Smooth muscle cell (in vitro differentiated cells): ENCODE measurements around the gene DIP2B. TPM values are rescaled to one million over a fixed set of nuclear protein-coding genes. Genes with fewer than 3 reads are reported as not detected.

Experiments
- DNase-seq: peaks from one replicate; lab custom pipeline; 2025; ENCODE audit not compliant: unreplicated experiment; lab: John Stamatoyannopoulos, UW
- H2AFZ ChIP-seq: fragments of 200-600 bp; sonication (generic); 2 replicates; pipeline ENCODE4 v1.6.0; 2016; ENCODE audit warnings: antibody characterized with exemption, low read depth, mild to moderate bottlenecking
- H3F3A ChIP-seq: fragments of 200-600 bp; sonication (generic); 2 replicates; pipeline ENCODE4 v1.6.0; 2017; ENCODE audit warnings: antibody characterized with exemption, low read depth
- H3K27ac ChIP-seq: fragments of 200-600 bp; sonication (generic); 2 replicates; pipeline ENCODE4 v1.5.1; 2016; ENCODE audit warnings: low read depth, mild to moderate bottlenecking
- H3K27me3 ChIP-seq: fragments of 200-600 bp; sonication (generic); 2 replicates; pipeline ENCODE4 v1.6.1; 2016; ENCODE audit warnings: low read depth, mild to moderate bottlenecking
- H3K36me3 ChIP-seq: fragments of 200-600 bp; sonication (generic); 2 replicates; pipeline ENCODE4 v1.5.1; 2016; ENCODE audit warnings: low read depth
- H3K4me1 ChIP-seq: fragments of 200-600 bp; sonication (generic); 2 replicates; pipeline ENCODE4 v1.5.1; 2016; ENCODE audit warnings: low read depth
- H3K4me2 ChIP-seq: fragments of 200-600 bp; sonication (generic); 2 replicates; pipeline ENCODE4 v1.6.0; 2016; ENCODE audit warnings: mild to moderate bottlenecking
- H3K4me3 ChIP-seq: fragments of 200-600 bp; sonication (generic); 2 replicates; pipeline ENCODE4 v1.5.1; 2016; ENCODE audit warnings: mild to moderate bottlenecking
- H3K79me2 ChIP-seq: fragments of 200-600 bp; sonication (generic); 2 replicates; pipeline ENCODE4 v1.6.0; 2016; ENCODE audit warnings: low read depth, mild to moderate bottlenecking
- H3K9ac ChIP-seq: fragments of 200-600 bp; sonication (generic); 2 replicates; pipeline ENCODE4 v1.6.0; 2016; ENCODE audit warnings: low read depth
- H3K9me3 ChIP-seq: fragments of 200-600 bp; sonication (generic); replicated peaks from 2 replicates; pipeline ENCODE4 v1.5.1; 2016; ENCODE audit warnings: low read depth
- H4K20me1 ChIP-seq: fragments of 200-600 bp; sonication (generic); 2 replicates; pipeline ENCODE4 v1.6.0; 2016; ENCODE audit warnings: low read depth
- CTCF ChIP-seq: fragments of 200-600 bp; sonication (generic); IDR thresholded peaks from 2 replicates; pipeline ENCODE4 v1.5.1; 2017; ENCODE audit warnings: borderline replicate concordance, mild to moderate bottlenecking, antibody characterized with exemption; ENCODE audit not compliant: insufficient read depth, poor library complexity, severe bottlenecking
- WGBS: methylation state at CpG from one replicate; pipeline ENCODE4 v1.1.7; 2016; ENCODE audit warnings: low lambda C conversion rate; 5-methylcytosine and 5-hydroxymethylcytosine counted together
- polyA plus RNA-seq: library from polyadenylated mRNA; unstranded; fragments of >200 nt; fragmentation: Nextera tagmentation; extraction: Ambion mirVana; gene quantifications from 2 replicates; pipeline ENCODE4 v1.2.1, GENCODE V29; 2016
- total RNA-seq: library from RNA; depleted of rRNA; stranded (reverse); fragments of >200 nt; gene quantifications from 2 replicates; pipeline ENCODE4 v1.2.3, GENCODE V29; 2014

The DIP2B gene
- total and polyA plus RNA-seq, 2 experiments from 2014 or later, result 5.8 to 35.2 TPM

- no peak overlapping the region for H3K4me3 ChIP-seq
- no peaks in the 10 kb centered on the region for H3K27me3 ChIP-seq
- TF ChIP-seq CTCF, result no peak
- WGBS, result 95% methylated on average over 4 of the region's 4 CpGs
- H3K4me2 ChIP-seq, result no peak overlapping the region
- H3K79me2 ChIP-seq, result no peaks in the 10 kb centered on the region
- H3F3A ChIP-seq, result peaks cover 14% of the 10 kb centered on the region
- no peak for DNase-seq
- H3K9ac ChIP-seq, result no peak overlapping the region
- H4K20me1 ChIP-seq, result no peaks in the 10 kb centered on the region
- H2AFZ ChIP-seq, result no peak overlapping the region
- no peaks in the 10 kb centered on the region for H3K9me3 ChIP-seq
- H3K4me1 ChIP-seq, result no peaks in the 10 kb centered on the region
- H3K36me3 ChIP-seq, result peaks cover 6% of the 10 kb centered on the region
- no peak overlapping the region for H3K27ac ChIP-seq
These were observed 241.1 kb downstream of the DIP2B start for GRCh38 chr12:50745861-50746260.

- Histone ChIP-seq H3K4me1 (no peaks in the 10 kb centered on the region), H3K4me3 (no peak overlapping the region), H3K4me2 (no peak overlapping the region), H3K9me3 (no peaks in the 10 kb centered on the region), H3K9ac (no peak overlapping the region), H3K27ac (peak overlapping the region; percentile 19), H2AFZ (no peak overlapping the region), H3K36me3 (peaks cover 1% of the 10 kb centered on the region), H4K20me1 (no peaks in the 10 kb centered on the region), H3K79me2 (no peaks in the 10 kb centered on the region), H3K27me3 (no peaks in the 10 kb centered on the region), H3F3A (peaks cover 14% of the 10 kb centered on the region)
- TF ChIP-seq CTCF, result no peak
- WGBS, result 90% methylated on average over 3 of the region's 3 CpGs
- DNase-seq, result no peak
These were observed 241.6 kb downstream of the DIP2B start for GRCh38 chr12:50746431-50746830.

- no peak overlapping the region for H3K9ac ChIP-seq
- H3K36me3 ChIP-seq, result no peaks in the 10 kb centered on the region
- no peak for TF ChIP-seq CTCF
- no peak overlapping the region for H2AFZ ChIP-seq
- no peaks in the 10 kb centered on the region for H4K20me1 ChIP-seq
- no peaks in the 10 kb centered on the region for H3K79me2 ChIP-seq
- no peaks in the 10 kb centered on the region for H3K4me1 ChIP-seq
- DNase-seq, result no peak
- 40% methylated on average over 1 of the region's 1 CpG for WGBS
- peaks cover 14% of the 10 kb centered on the region for H3F3A ChIP-seq
- H3K27ac ChIP-seq, result peak overlapping the region; percentile 32
- no peaks in the 10 kb centered on the region for H3K27me3 ChIP-seq
- no peak overlapping the region for H3K4me2 ChIP-seq
- no peak overlapping the region for H3K4me3 ChIP-seq
- H3K9me3 ChIP-seq, result no peaks in the 10 kb centered on the region
These were observed 243.0 kb downstream of the DIP2B start for GRCh38 chr12:50747817-50748216.

GRCh38 chr12:50749459-50749882 lies 244.7 kb downstream of the DIP2B start:
- H3K9me3 ChIP-seq, result no peaks in the 10 kb centered on the region
- H3K27me3 ChIP-seq, result no peaks in the 10 kb centered on the region
- H3F3A ChIP-seq, result peaks cover 14% of the 10 kb centered on the region
- H3K79me2 ChIP-seq, result no peaks in the 10 kb centered on the region
- H3K27ac ChIP-seq, result peak overlapping the region; percentile 35
- no peaks in the 10 kb centered on the region for H4K20me1 ChIP-seq
- H3K4me2 ChIP-seq, result peak overlapping the region; percentile 36
- no peak overlapping the region for H3K4me3 ChIP-seq
- no peaks in the 10 kb centered on the region for H3K36me3 ChIP-seq
- TF ChIP-seq CTCF, result no peak
- no peak overlapping the region for H2AFZ ChIP-seq
- no peaks in the 10 kb centered on the region for H3K4me1 ChIP-seq
- no peak for DNase-seq
- no peak overlapping the region for H3K9ac ChIP-seq
- 16% methylated on average over 2 of the region's 2 CpGs for WGBS
